Prostate gland (tissue), 2 donors: ENCODE measurements around the gene HCN1.

Source experiments
- POLR2A ChIP-seq: fragments of 450-650 bp; IDR thresholded peaks from one replicate; pipeline ENCODE4 v1.6.1; 2016; ENCODE audit warnings: antibody characterized with exemption, mild to moderate bottlenecking
- TF ChIP-seq, protein P1 (sequence below), 4 experiments: fragments of 200-600 bp in 2 of 4; fragments of 450-650 bp in 2 of 4; sonication (generic) in 2 of 4; IDR thresholded peaks; 1 replicate in 3 of 4; 2 replicates in 1 of 4; pipeline ENCODE4 v1.5.1; 2016 to 2019; ENCODE audit warnings: antibody characterized with exemption in 4 of 4, mild to moderate bottlenecking in 2 of 4, moderate library complexity in 2 of 4

DNA sequence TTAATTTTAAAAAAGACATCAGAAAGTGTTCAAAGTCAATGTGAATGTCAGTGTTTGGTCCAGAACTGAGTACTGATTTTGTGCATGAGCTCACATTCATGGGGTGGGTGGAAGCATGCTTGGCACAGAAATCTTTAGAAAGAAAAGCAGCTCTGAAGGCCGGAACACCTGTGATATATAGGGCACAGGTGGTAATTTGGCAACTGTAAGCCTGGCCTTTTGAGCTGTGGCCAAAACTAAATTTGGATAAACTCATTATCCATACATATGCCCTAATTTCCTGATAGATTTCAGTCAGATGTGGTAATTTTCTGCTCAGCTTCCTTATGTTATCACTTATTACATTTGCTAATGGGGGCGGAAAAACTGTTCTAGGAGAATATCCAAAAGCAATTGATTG lies 211.4 kb downstream of the HCN1 start:
- TF ChIP-seq, protein P1, sequence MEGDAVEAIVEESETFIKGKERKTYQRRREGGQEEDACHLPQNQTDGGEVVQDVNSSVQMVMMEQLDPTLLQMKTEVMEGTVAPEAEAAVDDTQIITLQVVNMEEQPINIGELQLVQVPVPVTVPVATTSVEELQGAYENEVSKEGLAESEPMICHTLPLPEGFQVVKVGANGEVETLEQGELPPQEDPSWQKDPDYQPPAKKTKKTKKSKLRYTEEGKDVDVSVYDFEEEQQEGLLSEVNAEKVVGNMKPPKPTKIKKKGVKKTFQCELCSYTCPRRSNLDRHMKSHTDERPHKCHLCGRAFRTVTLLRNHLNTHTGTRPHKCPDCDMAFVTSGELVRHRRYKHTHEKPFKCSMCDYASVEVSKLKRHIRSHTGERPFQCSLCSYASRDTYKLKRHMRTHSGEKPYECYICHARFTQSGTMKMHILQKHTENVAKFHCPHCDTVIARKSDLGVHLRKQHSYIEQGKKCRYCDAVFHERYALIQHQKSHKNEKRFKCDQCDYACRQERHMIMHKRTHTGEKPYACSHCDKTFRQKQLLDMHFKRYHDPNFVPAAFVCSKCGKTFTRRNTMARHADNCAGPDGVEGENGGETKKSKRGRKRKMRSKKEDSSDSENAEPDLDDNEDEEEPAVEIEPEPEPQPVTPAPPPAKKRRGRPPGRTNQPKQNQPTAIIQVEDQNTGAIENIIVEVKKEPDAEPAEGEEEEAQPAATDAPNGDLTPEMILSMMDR (IDR thresholded peaks at IDR 0.05): no peak
- no peak for TF ChIP-seq POLR2A
